ENCODE measurements around the gene TCP11X2.
"Not testable (repeated sequence)": the region's sequence is repeated elsewhere in the genome, so short reads cannot be mapped to it uniquely, and the experiment has no call there.

TCP11X2 gene

DNA sequence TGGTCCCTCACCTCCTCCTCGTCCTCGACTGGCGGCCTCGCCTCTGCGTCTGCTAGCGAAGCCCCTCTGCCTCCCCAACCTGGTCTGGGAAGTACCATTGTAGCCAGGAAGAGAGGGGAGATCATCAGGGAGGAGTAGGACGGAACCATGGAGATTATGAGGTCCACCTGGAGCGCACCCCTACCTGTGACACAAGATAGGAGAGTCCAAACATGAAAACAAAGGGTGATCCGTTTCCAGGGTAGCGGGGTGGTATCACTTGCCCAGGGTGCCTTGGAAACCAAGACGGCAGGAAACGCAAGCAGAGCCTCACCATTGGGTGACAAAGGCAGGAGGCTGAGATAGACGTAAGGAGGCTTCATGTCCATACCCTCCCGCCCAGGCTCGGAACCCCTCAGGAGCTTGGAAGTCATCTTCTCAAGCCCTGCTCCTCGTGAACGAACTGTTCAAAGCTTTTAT is at the start of gene TCP11X2:
TCP11X2 (minus strand) TSS at position 51 of the 459 bp plus-strand sequence.
- DNase-seq (ENCODE audit: low read depth in 2 of 2): not testable (repeated sequence)

- no peak for DNase-seq (ENCODE audit: low read depth in 2 of 2)
These were observed 45.7 kb upstream of the TCP11X2 start for GRCh38 chrX:102517326-102517725.

DNA sequence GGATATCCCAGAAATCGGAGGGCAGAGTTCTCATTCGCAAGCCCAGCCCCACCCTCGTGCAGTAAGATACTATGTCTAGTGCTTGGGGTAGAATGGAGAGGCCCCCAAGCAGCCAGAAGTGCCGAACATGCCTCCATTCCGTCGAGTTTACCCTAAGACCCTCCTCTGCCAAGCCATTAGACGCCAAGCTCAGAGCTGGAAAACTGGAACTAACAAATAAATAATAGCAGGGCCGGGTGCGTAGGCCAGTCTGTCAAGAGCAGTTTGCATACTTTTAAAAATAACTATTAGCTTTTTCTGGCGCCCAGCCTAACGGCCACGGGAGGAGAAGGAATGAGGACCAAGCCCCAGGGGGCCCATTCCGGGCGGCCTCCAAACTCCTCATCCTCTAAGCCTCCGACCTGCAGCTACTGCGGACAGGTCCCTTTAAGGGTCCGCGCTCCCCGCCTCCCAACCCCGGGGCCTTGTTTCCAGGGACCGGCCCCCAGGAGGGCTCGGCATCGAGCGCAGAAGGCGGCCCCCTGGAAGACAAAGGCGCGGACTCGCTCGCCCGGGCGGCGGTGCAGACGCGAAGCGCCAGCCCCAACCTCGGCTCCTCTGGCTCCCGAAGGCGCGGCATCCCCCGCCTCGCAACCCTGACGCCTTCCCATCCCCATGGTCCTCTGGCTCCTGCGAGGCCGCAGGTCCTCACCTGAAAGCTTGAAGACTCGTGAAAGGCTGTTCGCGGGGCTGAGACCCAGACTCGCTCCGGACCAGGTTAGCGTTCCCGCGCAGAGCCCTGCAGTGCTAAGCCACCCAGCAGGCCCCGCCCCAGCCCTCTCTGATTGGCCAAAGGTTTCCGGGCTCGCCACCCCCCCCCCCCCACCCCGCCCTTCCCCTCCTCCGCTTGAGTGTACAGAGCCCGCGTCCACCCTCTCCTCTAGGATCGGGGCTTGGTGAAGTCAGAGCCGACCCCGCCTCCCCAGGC is 44.6 kb upstream of the TCP11X2 start, which contains the start of gene TMSB15A:
TMSB15A (minus strand) TSS at position 765 of the 967 bp plus-strand sequence.
- DNase-seq (ENCODE audit: low read depth in 2 of 2): peak; percentile 8 to 19

DNA sequence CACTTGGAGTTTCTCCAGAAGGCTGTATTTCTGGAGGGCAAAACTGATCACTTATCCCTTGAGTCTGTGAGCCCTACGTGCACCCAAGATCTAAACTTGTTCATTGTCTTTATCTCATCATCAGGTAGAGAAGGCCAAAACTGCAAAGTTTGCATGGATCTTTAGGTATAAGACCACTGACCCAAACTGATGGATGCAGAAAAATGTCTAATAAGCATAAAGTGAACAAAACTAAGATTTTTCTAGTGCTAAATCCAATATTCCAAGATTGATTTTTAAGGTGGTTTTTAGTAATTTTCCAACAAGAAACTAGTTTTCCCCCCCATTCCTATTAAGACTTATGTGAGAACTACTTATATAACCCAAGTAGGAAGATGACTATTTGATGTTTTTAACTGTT is 42.9 kb upstream of the TCP11X2 start:
- DNase-seq (ENCODE audit: low read depth in 2 of 2): no peak

DNA sequence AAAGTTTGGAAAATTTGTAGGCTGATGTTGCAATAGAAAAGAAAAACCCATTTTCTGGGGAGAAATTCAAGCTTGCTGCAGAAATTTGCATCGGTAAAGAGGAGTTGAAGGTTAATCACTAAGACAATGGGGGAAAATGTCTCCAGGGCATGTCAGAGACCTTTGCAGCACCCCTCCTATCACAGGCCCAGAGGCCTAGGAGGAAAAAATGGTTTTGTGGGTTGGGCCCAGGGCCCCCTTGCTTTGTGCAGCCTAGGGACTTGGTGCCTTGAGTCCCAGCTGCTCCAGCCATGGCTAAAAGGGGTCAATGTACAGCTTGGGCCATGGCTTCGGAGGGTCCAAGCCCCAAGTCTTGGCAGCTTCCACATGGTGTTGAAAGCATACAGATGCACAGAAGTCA is 27.1 kb upstream of the TCP11X2 start:
- DNase-seq (ENCODE audit: low read depth in 2 of 2): no peak

GRCh38 chrX:102491766-102492165 is 20.2 kb upstream of the TCP11X2 start:
- DNase-seq (ENCODE audit: low read depth in 2 of 2): no peak

- DNase-seq (ENCODE audit: low read depth in 2 of 2): not testable (repeated sequence)
These were observed 7.2 kb upstream of the TCP11X2 start for GRCh38 chrX:102478765-102479164.

GRCh38 chrX:102470215-102470614 is 1.4 kb downstream of the TCP11X2 start:
- not testable (repeated sequence) for DNase-seq (ENCODE audit: low read depth in 2 of 2)

DNA sequence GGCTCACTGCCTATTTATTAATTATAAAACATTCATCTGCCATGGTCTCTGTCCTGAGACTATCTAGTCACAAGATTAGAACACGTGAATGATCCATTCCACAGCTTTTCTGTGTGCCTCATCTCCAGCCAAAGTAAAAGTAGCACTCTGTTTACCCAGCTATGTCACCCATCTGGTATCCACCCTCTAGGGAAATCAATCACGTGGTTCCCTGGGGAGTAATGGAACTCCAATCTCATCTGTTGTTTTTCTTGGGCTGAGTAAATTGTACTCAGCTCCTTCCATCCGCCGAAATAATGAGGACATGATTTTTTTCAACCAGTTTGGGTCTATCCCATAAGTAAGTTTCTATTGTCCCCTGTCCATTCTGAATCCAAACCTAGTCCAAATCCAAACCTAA is 13.0 kb downstream of the TCP11X2 start:
- DNase-seq (ENCODE audit: low read depth in 2 of 2): not testable (repeated sequence)

GRCh38 chrX:102439908-102440307 is 31.7 kb downstream of the TCP11X2 start, which contains the start of gene NXF2B:
Gene NXF2B, minus strand, starts transcription at chrX:102440008. Its CDS starts 59,972 bp downstream, at chrX:102380036.
- not testable (repeated sequence) for DNase-seq (ENCODE audit: low read depth in 2 of 2)

GRCh38 chrX:102414493-102414892 is 57.1 kb downstream of the TCP11X2 start:
- DNase-seq (ENCODE audit: low read depth in 2 of 2): not testable (repeated sequence)

Data from stimulated activated CD8-positive, alpha-beta memory T cell treated with anti-CD3 and anti-CD28 coated beads, Interleukin-2, amount 100 ng/mL, for 1 hour (primary cell).